Activated T-cell treated with anti-CD3 and anti-CD28 coated beads for 48 hours (primary cell): ENCODE results near the gene BMPR1A.
A peak's percentile ranks its signal among the peaks of the same experiment; 100 is the strongest.
"Not testable (repeated sequence)": the region's sequence is repeated elsewhere in the genome, so short reads cannot be mapped to it uniquely, and the experiment has no call there.

Source experiments
- DNase-seq: peaks from one replicate; pipeline ENCODE4 v3.0.0-alpha.2; 2020; ENCODE audit warnings: low read depth

The BMPR1A gene

DNA sequence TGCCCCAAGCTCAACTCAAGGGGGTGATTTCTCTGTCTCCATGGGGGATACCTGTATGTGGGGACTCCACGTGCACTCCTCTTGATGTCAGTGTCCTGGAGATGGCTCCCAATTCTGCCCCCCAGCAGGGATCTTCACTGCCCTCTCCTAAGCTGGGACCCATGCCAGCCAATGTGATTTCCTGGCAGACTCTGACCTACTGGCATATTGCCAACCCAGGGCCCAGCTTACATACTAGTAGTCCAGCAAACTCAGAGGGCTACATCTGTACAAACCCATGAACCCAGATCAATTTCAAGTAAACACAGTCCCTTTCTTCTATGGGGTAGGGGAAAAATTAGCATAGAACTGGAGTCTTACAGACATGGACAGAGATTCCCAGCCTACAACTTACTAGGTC lies 26.2 kb upstream of the BMPR1A start:
- no peak for DNase-seq

DNA sequence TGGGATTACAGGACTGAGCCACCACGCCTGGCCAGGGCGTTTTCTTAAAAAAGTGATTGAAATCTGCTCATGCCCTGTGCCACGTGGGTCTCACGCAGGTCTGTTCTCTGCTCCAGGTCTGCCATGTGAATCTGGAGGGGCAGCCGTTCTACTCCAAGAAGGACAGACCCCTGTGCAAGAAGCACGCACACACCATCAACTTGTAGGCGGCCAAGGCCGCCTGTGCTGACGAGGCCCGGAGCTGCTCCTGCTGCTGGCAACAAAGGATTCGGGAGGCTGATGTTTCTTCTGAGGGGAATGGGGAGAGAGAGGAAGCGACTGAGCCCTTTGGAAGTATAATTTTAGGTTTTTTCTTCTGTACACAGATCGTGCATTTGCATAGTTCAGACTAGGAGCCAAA lies 23.6 kb upstream of the BMPR1A start:
- DNase-seq, result no peak

DNA sequence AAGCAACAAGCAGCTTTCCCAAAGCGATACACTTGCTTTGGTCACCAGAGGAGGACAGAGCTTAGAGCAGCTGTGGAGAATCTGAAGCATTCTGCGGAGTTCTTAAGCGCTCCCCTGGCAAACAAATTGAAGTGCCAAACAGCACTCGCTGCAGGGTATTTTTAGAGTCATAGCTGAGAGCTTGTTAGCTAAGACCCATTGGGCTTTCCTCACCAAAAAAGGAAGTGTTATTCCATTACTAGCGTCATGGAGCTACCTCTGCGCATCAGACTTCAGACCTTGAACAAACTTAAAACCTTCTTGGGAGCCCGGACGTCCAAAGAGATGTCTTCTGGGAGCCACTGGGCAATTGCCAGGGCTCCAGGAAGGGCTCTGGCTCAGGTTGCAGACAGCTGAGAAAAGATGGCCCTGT lies 23.2 kb upstream of the BMPR1A start:
- DNase-seq, result no peak

DNA sequence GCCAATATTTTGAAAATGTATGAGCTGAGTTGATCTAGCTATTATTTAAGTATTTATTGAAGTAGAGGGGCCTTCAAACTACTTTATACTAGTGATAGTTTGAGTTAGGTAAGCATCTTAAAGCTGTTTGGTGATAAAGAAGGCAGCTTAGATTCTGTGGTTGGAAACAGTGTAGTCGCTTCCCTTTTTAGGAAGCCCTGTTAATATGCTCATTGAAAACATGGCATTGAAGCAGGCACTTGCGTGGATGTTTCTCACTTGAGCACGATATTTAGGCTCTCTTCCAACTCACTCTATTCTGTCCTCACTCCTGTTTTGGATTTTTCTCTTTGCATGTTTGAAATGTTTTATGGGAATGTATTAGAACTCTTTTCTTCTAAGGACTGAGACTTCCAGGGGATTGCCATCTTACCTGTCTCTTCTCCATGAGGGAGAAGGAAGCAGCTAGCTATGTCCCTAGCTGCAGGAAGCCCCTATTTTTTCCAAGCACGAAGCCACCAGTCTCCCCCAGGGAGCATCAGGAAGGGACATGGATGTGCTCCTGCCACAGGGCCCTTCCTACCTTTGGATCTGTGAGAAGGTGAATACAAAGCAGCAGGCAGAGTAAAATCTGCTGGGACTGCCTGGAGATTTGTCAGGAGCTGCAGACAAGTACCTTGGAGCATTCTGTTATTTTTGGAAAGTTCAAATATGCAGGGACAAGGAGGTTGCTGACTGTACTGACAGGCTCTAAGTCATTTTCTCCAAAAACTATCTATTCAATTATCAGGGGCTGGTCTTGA lies 22.0 kb upstream of the BMPR1A start:
- DNase-seq, result no peak

DNA sequence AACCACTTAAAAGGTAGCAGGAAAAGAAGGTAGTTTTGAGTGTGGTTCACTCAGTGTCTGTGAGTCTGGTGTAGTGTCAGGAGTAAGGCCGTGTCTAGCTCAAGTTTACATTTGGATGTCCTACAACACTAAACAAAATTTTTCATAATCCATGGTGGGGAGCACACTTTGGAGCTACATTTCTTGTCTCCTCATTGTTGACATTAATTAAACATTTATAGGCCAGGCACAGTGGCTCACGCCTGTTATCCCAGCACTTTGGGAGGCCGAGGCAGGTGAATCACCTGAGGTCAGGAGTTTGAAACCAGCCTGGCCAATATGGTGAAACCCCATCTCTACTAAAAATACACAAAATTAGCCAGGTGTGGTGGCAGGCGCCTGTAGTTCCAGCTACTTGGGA lies 21.1 kb upstream of the BMPR1A start:
- DNase-seq, result not testable (repeated sequence)

DNA sequence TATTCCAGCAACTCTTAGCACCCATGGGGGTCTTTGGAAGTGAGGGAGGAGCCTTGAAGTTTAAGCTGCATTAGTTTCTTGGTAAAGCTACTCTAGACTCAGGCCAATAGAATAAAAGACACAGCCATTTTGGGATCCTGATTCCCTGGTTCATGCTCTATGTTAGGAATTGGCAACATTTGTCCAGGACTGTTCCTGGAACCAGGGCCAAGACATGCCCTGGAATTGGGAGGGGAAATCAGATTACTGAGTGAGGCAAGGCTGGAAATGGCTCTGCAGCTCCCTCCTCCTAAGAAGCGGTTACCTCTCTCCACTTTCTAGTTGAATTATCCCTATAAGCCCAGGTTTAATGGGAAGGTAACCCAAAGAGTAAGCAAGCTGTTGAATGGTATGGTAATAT lies 14.2 kb upstream of the BMPR1A start:
- no peak for DNase-seq

DNA sequence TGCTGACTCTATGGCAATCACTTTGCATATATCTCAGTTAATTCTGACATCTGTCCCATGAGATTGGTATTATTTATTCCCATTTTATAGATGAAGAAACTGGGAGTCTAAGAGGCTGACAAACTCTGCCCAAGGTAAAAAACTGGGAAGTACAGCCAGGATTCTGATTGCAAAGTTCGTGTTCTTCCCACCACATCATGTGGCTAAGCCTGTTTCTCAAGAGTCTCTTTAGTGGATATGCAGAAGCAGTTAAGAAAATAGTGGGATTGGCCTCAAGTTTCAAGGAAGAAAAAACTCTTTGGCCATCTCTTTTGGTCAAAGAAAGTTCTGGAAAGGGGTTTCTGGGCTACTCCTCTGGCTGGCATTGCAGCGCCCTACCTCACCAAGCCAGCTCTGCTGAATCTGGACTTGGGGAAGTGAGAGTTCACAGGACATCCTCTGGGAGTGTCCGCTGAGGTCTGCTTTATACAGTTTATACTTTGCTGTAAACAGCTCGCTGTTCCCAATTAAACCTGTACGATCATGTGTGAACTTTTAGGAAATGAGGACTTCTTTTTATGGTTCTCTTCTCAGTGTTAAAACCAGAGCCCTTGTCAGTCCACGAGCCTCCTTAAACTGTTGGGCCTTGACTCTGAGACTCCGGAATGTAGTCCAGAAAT lies 12.2 kb upstream of the BMPR1A start:
- no peak for DNase-seq

DNA sequence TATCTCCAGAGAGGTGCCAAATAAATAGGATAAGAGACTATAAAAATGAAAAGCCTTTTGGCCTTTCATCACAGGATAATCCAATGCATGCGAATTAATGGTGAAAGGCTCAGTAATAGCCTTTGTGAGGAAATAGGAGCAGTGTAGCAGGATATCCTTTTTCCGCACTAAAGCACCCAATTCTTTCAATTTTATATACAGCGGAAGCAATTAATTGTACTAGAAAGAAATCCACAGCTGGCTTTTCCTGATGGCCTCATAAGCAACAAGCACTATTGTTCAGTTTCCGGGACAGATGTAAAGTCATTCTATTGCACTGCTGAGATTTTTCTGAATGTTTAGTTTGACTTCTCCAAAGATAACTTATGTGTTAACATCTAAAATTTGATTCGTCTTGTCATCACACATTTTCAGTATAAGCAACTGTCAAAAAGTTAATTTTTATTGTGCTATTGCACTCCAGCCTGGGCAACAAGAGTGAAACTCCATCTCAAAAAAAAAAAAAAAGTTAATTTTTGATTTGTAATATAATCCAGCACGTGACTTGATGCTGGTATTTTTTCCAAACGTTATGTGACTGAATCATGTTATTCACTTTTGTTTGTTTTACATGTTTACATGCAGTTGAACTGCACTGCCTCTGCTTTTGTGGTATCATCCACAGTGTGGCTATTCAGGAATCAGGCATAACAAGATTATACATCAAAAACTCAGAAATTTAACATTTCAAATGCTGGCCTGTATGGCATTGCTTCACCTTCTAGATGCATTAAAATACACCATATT lies 8.4 kb upstream of the BMPR1A start:
- no peak for DNase-seq

DNA sequence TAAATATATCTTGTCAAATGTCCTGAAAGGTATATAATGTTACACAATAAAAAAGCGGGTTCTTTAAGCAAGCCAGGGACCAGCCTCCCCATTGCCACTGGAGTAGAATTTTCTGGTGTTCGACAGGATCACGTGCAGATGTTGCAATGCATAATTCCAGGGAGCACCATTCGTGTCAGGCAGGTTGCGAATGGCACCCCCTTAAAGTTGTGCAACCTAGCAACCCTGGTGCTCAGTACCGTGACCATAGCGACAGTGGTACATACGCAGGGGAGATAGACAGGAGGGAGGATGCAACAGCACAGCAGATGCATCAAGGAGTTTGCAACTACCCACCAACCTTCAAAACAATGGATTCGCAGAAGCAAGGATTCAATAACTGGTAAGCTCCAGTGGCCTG lies 6.6 kb upstream of the BMPR1A start:
- no peak for DNase-seq

DNA sequence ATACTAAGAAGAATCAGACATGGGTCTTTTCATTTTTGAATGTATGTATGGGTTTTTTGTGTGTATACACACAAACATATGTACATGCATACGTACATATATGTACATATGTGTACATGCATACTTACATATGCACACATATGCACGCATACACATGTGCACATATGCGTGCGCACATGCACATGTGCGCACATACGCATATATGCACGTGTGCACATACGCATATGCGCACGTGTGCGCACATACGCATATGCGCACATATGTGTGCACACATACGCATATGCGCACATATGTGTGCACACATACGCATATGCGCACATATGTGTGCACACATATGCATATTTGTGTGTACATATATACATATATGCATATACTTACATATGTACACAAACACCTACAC lies 4.9 kb upstream of the BMPR1A start:
- DNase-seq, result no peak

DNA sequence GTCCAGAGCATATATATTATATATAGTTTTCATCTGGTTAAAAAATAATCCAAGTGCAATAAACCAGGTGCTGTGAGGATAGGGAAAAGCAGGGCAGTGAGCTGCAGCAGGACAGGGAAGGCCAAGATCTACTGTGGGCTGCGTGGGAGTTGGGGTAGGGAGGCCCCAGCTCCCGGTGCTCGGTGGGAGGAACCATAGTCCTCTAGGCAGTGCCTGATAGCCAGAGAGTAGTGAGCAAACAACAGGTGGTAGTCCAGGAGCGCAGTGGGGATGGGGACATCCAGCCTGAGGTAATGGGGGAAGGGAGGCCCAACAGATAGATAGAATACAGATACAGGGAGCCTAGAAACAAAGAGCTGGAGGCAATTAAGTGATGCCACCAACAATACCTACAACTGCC lies 4.1 kb upstream of the BMPR1A start:
- DNase-seq, result no peak

DNA sequence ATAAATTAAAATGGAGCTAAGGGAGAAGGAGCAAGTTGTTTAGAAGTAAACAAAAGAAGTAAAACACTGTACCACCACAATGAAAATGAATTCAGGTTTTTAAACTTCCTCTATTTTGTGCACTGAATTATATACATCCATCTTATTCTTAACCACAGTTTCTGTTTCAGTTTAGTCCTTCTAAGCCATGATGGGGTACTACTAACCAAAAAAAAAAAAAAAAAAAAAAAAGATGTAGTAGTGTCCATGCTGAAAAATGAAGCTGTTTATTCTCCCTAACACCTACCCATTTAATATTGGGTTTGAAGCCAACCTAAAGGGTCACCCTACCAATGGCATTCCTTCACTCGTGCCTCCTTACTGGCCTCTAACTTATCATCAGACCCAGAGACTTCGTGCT lies 3.4 kb upstream of the BMPR1A start:
- DNase-seq, result no peak

DNA sequence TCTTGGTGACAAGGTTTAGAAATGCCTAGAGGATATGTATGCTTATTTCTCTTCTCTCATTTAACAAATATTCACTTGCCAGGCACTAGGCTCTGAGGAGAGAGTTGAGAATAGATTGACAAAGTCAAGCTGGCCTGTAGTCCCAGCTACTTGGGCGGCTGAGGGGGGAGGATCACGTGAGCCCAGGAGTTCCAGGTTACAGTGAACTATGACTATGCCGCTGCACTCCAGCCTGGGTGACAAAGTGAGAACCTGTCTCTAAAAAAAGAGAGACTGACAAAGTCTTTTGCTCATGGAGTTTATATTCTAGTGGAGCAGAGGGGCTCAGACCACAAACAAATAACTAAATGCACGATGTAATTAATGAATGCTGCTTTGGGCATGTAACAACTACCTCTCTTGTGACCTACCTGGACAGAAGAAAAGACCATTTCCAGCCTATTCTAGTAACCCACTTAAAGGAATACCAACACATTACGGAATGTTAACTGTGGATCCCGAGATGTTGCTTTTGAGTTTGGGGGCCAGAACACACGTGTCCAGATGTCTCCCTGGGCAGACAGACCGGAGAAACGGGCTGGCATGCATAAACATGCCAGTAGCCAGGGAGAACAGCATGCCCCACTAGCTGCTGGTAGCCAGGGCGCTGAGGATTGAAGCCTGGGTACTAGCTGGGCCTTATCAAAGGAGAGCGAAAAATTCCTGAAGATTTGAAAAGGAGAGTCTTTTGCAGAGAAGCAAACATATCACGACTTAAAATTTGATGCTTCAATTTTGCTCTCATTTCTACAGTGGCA lies 2.6 kb upstream of the BMPR1A start:
- no peak for DNase-seq

DNA sequence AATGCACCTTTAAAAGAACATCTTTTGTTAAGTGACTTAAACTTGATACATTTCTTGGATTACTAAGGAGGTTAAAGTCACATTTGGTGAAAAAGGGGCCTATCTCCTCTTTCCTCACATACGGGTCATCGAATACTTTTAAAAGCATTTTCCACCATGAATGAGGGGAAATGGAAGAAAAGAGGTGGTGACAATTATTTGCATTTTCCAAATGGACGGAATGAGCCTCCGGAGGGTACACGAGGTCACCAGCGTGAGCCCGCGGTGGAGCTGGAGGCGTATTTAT lies 1.0 kb upstream of the BMPR1A start:
- DNase-seq, result no peak

DNA sequence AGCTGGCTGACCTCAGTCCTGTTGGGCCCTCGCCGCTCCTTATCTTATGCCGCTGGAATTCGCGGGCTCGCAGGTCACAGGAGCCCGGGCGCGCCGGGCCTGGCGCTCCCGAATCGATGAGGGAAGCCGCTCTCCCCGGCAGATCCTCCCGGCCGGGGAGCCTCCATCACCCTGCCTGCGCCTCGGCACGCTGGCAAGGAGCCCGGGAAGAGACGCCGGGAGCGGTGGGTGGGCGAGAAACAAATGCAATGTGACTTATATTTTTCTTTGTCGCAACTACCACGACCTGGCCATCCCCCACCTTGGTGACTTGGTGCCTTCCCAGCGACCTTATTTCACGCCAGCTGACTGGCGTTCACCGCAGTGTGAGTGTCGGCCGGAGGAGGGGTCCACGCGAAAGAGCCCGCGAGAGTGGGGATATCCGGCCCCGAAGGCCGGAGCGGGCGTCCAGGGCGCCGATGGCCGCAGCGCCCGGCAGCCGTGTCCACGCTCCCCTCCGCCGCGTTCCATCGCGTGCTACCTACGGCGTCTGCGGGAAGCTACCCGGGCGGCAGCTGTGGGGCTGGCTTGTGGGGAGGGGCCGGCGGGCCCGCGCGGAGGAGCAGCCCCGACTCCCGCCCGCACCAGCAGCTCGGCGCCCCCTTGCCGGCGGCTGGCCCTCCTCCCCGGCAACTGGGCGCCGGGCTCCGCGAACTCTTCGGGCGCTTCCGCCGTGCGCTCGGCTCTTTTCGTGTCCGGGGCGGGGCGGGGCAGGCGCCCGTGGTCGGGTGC lies 494 bp upstream of the BMPR1A start:
- DNase-seq, result peak; percentile 89

DNA sequence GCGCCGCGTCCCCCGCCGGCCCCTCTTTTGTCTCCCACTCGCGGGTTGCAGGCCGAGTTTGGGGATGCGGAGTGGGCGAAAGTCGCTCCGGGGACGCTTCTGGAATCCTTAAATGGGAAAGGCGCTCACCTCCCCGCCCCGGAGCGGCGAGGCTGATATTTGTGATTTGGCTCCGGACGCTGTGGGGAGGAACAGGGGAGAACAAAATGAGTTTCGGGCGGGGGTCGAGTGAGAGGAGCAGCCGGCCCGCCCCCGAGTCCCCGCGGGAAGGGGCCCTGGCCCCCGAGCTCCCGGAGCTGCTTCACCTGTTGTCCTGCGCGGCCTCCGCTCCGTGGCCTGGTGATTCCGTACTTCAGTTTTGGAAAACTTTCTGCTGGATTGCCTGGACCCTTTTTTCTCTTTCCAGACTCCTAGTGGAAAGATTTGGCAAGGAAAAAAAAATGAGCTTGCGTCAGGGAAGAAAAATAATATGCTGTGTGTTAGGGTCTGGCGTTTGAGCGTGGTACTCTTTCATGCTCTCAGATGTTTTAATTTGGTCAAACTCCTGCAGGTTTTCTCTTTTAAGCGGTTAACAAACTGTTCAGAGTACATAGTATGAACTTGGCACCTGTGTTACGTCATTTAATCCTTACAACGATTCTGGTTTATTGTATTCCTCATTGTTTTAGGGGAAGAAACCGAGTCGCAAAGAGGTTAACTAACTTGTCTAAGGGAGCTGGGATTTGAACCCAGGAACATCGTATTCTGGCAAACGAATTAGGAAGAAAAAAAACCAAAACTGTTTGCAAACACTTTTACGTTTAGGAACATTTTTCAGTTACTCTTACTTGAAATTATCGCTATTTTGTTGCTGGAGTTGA lies 924 bp downstream of the BMPR1A start:
- peak; percentile 10 for DNase-seq

DNA sequence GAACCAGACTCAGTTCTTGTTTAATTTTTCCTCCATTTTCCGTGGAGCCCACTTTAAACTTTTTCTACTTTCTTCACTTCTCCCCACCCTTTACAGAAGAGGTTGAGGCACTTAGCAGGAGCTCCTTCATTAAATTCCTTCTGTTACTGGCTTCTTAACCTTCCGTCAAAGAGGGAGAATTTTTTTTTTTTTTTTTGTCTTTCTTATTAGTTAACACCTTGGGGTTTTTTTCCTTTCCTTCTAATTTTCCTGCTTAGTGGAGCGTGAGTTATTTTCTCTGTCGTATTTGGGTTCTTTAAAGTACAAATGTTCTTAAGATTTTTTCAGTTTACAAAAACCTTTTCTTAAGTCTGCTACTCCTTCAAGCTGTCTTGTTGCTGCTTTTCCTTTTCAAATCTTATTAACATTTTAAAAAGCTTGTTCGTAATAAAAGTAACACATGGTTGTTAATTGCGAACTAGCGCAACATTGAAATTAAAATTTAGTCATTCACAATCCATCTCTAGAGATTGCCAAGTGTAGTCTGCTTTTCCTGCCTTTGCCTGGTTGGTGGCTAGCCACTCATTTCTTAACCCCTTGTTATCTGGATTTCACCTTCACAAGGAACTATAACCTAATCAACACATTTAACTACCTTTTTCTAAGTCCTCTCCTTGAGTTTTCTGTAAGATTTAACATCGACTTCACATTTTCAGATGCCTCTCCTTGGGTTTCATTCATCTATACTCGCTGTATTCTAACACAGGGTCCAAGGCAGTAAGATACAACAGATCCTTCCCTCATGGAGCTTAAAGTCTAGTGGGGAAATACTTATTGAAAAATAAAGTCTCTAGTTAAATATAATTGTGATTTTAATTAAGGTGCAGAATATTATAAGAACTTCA lies 2.0 kb downstream of the BMPR1A start:
- no peak for DNase-seq

DNA sequence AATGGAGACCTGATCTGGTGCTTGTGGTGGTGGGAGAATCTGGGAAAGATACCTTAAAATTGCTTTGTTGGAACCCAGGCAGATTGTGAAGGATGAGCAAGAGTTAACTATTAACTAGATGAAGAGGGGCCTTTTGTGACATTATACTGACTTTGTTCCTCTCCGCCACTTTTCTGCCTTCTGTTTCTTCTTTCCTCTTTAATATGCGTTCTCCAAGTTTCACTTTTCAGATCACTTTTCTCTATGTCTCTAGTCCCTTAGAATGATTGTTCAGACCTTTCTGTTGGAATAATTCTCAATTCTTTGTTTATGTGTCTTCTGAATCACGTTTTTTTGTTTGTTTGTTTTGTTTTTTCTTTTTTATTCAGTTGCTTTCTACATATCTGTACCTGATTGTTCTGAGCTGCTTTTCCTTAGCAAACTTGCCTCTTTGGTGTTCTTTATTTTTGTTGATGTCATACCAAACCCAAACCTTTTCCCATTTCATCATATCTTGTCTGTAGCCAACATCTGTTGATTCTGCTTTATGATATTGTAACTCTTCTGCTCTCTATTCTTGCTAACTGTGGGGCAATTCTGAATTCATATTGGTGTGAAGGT lies 2.8 kb downstream of the BMPR1A start:
- no peak for DNase-seq

DNA sequence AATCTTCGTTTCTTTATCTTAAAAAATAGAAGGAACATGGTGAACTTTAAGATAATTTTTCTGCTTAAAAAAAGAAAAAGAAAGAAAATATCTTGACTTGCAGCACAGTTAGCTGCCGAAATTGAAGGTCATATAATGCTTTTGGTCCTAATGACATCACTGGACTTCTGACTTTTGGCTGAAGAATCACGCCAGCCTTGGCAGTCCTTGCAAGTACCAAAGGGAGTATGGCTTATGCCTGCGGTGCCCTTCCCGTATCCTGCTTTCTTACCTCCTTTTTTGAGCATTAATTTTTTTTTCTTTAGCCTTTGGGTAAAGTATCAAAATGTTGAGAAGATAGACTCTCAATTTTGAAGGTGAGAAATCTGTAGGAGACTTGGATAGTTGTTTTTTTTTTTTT lies 7.0 kb downstream of the BMPR1A start:
- DNase-seq, result no peak
